Pancreas (tissue), 10 donors: ENCODE results near the gene RIMOC1. TPM values are rescaled to one million over a fixed set of nuclear protein-coding genes. Genes with fewer than 3 reads are reported as not detected.

Experiments used
- ATAC-seq, 4 donors: fragments of 200-7000 bp; cut with Tn5 transposase; one replicate each; pipeline versions ENCODE4 v1.8.0 to v1.9.1; 2020; ENCODE audit warnings: mild to moderate bottlenecking in 4 of 4, moderate library complexity in 4 of 4
- DNase-seq, 6 donors: peaks; one replicate each; pipeline ENCODE4 v3.0.0-alpha.2; 2020
- FAIRE-seq: peaks from 2 replicates; lab custom pipeline; 2012; peaks lifted over from hg19 to GRCh38; lab: Jason Lieb, UNC
- H3K27ac ChIP-seq, 4 donors: fragments of 200-600 bp; sonication (generic); 1 replicate in 3 of 4; 2 replicates in 1 of 4; pipeline versions ENCODE4 v1.5.0 to v1.8.0; 2020
- H3K27me3 ChIP-seq, 4 donors: fragments of 200-600 bp; one replicate each; pipeline ENCODE4 v1.8.0; 2021
- H3K36me3 ChIP-seq, 3 donors: fragments of 200-600 bp; sonication (generic) in 1 of 3; one replicate each; pipeline versions ENCODE4 v1.5.0 to v1.8.0; 2020 to 2021
- H3K4me1 ChIP-seq, 3 donors: fragments of 200-600 bp; one replicate each; pipeline ENCODE4 v1.8.0; 2021
- H3K4me3 ChIP-seq, 4 donors: fragments of 200-600 bp; sonication (generic) in 2 of 4; one replicate each; pipeline versions ENCODE4 v1.5.0 to v1.8.0; 2020 to 2021
- H3K9me3 ChIP-seq, 4 donors: fragments of 200-600 bp; one replicate each; pipeline ENCODE4 v1.8.0; 2021
- CTCF ChIP-seq, 4 donors: fragments of 200-600 bp; sonication (generic) in 3 of 4; IDR thresholded peaks; one replicate each; pipeline versions ENCODE4 v1.5.0 to v1.8.0; 2021; ENCODE audit warnings: antibody characterized with exemption in 4 of 4
- WGBS, 2 donors: extraction: QIAGEN DNeasy Blood & Tissue Kit; methylation state at CpG; one replicate each; pipeline ENCODE4 v1.1.7; 2013; 5-methylcytosine and 5-hydroxymethylcytosine counted together
- intact Hi-C, 3 donors: fragments of 100-400 bp; cut with DNase I; formaldehyde crosslinking; loops; one replicate each; pipeline versions ENCODE4 v1.11.1 to v1.14.2; 2022
- polyA plus RNA-seq, 2 donors: library from polyadenylated mRNA; stranded (reverse); fragments of 200-250 nt; gene quantifications; one replicate each; pipeline ENCODE4 v1.2.3, GENCODE V29; 2013
- total RNA-seq, 6 donors: library from RNA; stranded (reverse); fragmentation: NEBNext Ultra II Directional in 4 of 6; extraction: Animal tissue kit (Norgen Biotek cat#: 25700) in 4 of 6; gene quantifications; one replicate each; pipeline versions ENCODE4 v1.2.1 to v1.2.4, GENCODE V29; 2021 to 2023
- donor health status: healthy with polysubstance abuse.
- donor health status: DM: no; HTN: no; CAD: no; lungs with moderate emphysema.
- donor health status: DM: no; HTN: no; CAD: no.
- donor health status: control.
- donor health status: control.
- donor health status: Bipolar disorder and iron deficiency.
- donor health status: DM: yes; HTN: yes; CAD: no.
- donor health status: DM: no; HTN: no; CAD: no.
- donor health status: DM: no; HTN: no; CAD: no.
- donor health status: DM: yes; HTN: yes; CAD: no.

Gene RIMOC1
- total and polyA plus RNA-seq, 8 donors = 2.4 to 14.7 (median 10.7) TPM

GRCh38 chr5:41885286-41885685 lies 18.9 kb upstream of the RIMOC1 start:
- Histone ChIP-seq H3K27me3 (peaks cover 0 to 6% (median 0%) of the 10 kb centered on the region in 4 donors), H3K4me1 (no peaks in the 10 kb centered on the region), H3K4me3 (no peak overlapping the region), H3K36me3 (no peaks in the 10 kb centered on the region), H3K27ac (no peak overlapping the region), H3K9me3 (no peaks in the 10 kb centered on the region)
- DNase-seq (no peak), ATAC-seq (no peak), FAIRE-seq (no peak)
- intact Hi-C loops = no loop called here
- no peak for TF ChIP-seq CTCF (IDR thresholded peaks at IDR 0.05)

DNA sequence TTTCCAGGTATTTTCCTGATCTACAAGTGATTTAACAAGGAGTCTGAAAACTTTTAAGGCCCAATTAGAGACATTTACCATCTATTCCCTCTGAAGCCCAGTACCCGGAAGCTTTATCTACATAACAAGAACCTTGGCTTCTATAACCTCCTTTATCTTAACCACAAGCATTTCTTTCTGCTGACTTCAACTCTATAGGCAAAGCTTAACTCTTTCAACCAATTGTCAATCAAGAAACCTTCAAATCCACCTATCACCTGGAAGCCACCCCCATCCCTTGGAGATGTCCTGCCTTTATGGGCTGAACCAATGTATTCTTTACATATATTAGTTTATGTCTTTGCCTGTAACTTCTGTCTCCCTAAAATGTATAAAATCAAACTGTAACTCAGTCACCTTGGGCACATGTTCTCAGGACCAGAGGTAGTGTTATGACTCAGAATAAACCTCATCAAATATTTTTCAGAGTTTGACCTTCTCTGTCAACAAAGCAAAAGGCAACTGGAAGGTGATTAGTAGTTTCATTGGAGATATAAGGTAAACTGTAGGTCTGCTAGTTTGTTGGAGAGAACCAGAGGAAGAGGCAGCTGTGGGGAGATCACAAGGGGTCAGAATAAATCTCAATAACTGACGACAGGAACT lies 13.0 kb upstream of the RIMOC1 start:
- WGBS, 2 donors = 46 to 49% methylated on average over 2 of the region's 2 CpGs
- no peak for TF ChIP-seq CTCF (IDR thresholded peaks at IDR 0.05)
- no peaks in the 10 kb centered on the region for H3K9me3 ChIP-seq
- FAIRE-seq = no peak
- no peaks in the 10 kb centered on the region for H3K4me1 ChIP-seq
- intact Hi-C loops = no loop called here
- H3K36me3 ChIP-seq = no peaks in the 10 kb centered on the region
- H3K27ac ChIP-seq = no peak overlapping the region
- no peak for DNase-seq
- ATAC-seq = no peak
- peaks cover 0 to 27% (median 0%) of the 10 kb centered on the region in 4 donors for H3K27me3 ChIP-seq
- no peak overlapping the region for H3K4me3 ChIP-seq

DNA sequence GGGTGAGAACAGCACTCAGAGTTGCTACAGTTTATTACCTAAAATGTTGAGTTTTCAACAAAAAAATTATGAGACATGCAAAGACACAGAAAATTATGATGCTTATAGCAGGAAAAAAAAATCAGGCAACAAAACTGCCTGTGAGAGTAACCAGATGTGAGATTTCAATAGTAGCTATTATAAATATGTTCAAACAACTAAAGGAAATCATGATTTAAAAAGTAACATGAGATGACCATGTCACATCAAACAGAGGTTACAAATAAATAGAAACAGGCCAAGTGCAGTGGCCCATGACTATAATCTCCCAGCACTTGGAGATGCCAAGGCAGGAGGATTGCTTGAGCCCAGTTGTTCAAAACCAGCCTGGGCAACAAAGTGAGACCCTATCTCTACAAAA lies 12.1 kb upstream of the RIMOC1 start:
- ATAC-seq = no peak

GRCh38 chr5:41893074-41893851 lies 10.9 kb upstream of the RIMOC1 start:
- Histone ChIP-seq H3K9me3 (no peaks in the 10 kb centered on the region), H3K4me3 (no peak overlapping the region), H3K4me1 (no peaks in the 10 kb centered on the region), H3K36me3 (no peaks in the 10 kb centered on the region), H3K27ac (no peak overlapping the region), H3K27me3 (peaks cover 0 to 21% (median 0%) of the 10 kb centered on the region in 4 donors)
- TF ChIP-seq CTCF (IDR thresholded peaks at IDR 0.05) = no peak
- FAIRE-seq = no peak
- DNase-seq = no peak
- 69 to 72% methylated on average over 3 of the region's 3 CpGs for WGBS, 2 donors
- intact Hi-C loops = no loop called here
- ATAC-seq = no peak

More for the DNA sequence above, 12.1 kb upstream of the RIMOC1 start:
- H3K27ac ChIP-seq = no peak overlapping the region
- H3K36me3 ChIP-seq = no peaks in the 10 kb centered on the region
- TF ChIP-seq CTCF (IDR thresholded peaks at IDR 0.05) = no peak
- intact Hi-C loops = no loop called here
- DNase-seq (no peak), FAIRE-seq (no peak)
- peaks cover 0 to 23% (median 0%) of the 10 kb centered on the region in 4 donors for H3K27me3 ChIP-seq
- H3K9me3 ChIP-seq = no peaks in the 10 kb centered on the region
- no peak overlapping the region for H3K4me3 ChIP-seq
- no peaks in the 10 kb centered on the region for H3K4me1 ChIP-seq

DNA sequence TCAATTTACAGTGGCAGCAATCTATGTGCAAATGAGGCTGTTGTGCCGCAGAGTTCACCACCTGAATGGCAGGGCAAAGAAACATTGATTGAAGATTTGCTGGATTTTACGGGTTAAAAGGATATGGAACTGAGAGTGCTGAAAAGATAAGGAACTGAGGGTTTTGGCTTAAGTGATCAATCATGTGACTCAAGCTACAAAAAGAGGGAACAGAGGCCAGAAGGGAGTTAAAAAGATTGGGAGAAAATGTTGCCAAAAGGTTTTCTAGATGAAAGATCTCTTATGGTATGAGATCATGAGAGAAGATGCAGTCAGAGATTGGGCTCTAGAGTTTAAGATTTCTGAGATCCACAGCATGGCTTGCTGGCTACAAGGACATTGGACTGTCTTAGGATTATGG lies 7.9 kb upstream of the RIMOC1 start:
- Histone ChIP-seq H3K4me1 (no peaks in the 10 kb centered on the region), H3K9me3 (no peaks in the 10 kb centered on the region), H3K4me3 (no peak overlapping the region), H3K27ac (no peak overlapping the region), H3K36me3 (no peaks in the 10 kb centered on the region), H3K27me3 (peaks cover 0 to 21% (median 0%) of the 10 kb centered on the region in 4 donors)
- FAIRE-seq (no peak), DNase-seq (no peak), ATAC-seq (no peak)
- TF ChIP-seq CTCF (IDR thresholded peaks at IDR 0.05) = no peak
- WGBS, 2 donors = 17 to 22% methylated on average over 2 of the region's 2 CpGs
- intact Hi-C loops = no loop called here
